HCT116 (cell line): ENCODE results near the gene C2orf78.

Source experiments
- ELF1 ChIP-seq: IDR thresholded peaks from 2 replicates; pipeline ENCODE4 v1.6.1; 2012; ENCODE audit warnings: low read depth, borderline replicate concordance
- EZH2 ChIP-seq: fragments of 200-600 bp; sonication (generic); IDR thresholded peaks from 2 replicates; pipeline ENCODE4 v1.6.1; 2017; ENCODE audit warnings: antibody characterized with exemption, mixed run types
- JUND ChIP-seq: IDR thresholded peaks from 2 replicates; pipeline ENCODE4 v1.6.1; 2012
- POLR2A ChIP-seq: IDR thresholded peaks from 2 replicates; pipeline ENCODE4 v1.7.0; 2011; ENCODE audit warnings: borderline replicate concordance; ENCODE audit not compliant: insufficient read depth, insufficient read length; ENCODE audit errors: extremely low read depth
- POLR2AphosphoS5 ChIP-seq: IDR thresholded peaks from 2 replicates; pipeline ENCODE4 v1.6.1; 2011; ENCODE audit warnings: mild to moderate bottlenecking, low read depth, low read length, moderate library complexity
- RAD21 ChIP-seq: IDR thresholded peaks from 2 replicates; pipeline ENCODE4 v1.6.1; 2012; ENCODE audit warnings: low read depth, mild to moderate bottlenecking
- SRF ChIP-seq: IDR thresholded peaks from 2 replicates; pipeline ENCODE4 v1.6.1; 2012; ENCODE audit warnings: low read depth
- TF ChIP-seq, protein P1 (sequence below), 3 experiments: fragments of 200-600 bp in 1 of 3; sonication (generic) in 1 of 3; IDR thresholded peaks in 2 of 3; conservative IDR thresholded peaks in 1 of 3; 2 replicates each; pipeline ENCODE4 v1.5.1; 2012 to 2017; ENCODE audit warnings: low read depth in 2 of 3, low read length in 2 of 3, antibody characterized with exemption in 1 of 3, borderline replicate concordance in 1 of 3, control low read depth in 1 of 3, mild to moderate bottlenecking in 1 of 3, mixed read lengths in 1 of 3, mixed run types in 1 of 3, moderate library complexity in 1 of 3; ENCODE audit not compliant: insufficient read depth in 1 of 3

DNA sequence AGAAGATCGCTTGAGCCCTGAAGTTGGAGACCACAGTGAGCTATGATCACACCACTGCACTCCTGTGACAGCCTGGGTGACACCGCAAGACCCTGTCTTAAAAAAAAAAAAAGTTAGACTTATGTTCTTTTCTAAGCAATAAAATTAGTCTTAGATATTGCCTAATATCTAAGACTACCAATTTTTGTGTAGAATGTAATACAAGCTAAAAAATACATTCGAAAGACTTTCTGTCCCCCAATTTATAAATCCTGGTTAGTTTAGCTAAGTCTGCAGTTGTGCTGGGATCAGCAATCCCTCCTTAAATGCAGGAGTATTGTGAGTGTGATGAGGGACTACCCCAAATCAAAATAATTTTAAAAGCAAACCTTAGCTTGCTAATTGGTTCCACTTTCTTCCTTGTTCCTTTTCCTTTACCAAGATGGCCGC, 44.4 kb downstream of the C2orf78 start:
- TF ChIP-seq, protein P1, sequence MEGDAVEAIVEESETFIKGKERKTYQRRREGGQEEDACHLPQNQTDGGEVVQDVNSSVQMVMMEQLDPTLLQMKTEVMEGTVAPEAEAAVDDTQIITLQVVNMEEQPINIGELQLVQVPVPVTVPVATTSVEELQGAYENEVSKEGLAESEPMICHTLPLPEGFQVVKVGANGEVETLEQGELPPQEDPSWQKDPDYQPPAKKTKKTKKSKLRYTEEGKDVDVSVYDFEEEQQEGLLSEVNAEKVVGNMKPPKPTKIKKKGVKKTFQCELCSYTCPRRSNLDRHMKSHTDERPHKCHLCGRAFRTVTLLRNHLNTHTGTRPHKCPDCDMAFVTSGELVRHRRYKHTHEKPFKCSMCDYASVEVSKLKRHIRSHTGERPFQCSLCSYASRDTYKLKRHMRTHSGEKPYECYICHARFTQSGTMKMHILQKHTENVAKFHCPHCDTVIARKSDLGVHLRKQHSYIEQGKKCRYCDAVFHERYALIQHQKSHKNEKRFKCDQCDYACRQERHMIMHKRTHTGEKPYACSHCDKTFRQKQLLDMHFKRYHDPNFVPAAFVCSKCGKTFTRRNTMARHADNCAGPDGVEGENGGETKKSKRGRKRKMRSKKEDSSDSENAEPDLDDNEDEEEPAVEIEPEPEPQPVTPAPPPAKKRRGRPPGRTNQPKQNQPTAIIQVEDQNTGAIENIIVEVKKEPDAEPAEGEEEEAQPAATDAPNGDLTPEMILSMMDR (IDR thresholded peaks at IDR 0.05 in 2 of 3, conservative IDR thresholded peaks at IDR 0.05 in 1 of 3; ENCODE audit: borderline replicate concordance in 1 of 3, insufficient read depth in 1 of 3, low read depth in 2 of 3, low read length in 2 of 3), result no peak
- no peak for TF ChIP-seq EZH2
- TF ChIP-seq POLR2A, result no peak
- TF ChIP-seq JUND, result no peak
- no peak for TF ChIP-seq ELF1
- no peak for TF ChIP-seq POLR2AphosphoS5
- TF ChIP-seq RAD21, result no peak
- TF ChIP-seq SRF, result no peak
